ENCODE results near the gene IL1RAP.

DNA sequence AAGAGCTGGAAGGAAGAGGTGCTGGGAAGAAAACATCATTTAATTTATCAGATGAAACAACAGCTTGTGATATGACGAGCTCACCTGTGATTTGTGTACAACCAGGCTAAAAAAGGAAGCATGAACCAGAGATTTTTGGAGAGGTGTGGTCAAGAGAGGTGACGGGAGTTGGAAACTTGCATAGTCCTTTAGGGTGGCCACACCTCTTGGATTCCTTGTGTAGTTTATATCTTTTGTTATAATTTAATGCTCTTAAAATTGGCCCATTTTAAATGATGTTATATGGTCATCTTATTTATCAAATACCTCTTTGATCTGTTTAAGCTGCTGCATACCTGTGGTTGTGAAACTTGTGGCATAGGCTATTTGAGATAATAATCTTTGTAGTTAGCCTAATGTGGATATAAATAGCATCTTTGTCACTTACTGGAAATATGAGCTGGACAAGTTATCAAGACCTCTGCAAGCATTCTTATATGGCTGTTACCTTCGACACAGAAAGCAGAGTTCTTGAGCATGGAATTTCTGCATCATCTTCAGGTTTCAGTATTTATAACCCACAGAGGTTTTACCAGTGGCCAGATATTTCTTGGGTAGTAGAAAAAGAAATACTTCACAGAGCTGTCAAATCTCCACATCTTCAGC is 49.1 kb downstream of the IL1RAP start:
- TF ChIP-seq, protein P1, sequence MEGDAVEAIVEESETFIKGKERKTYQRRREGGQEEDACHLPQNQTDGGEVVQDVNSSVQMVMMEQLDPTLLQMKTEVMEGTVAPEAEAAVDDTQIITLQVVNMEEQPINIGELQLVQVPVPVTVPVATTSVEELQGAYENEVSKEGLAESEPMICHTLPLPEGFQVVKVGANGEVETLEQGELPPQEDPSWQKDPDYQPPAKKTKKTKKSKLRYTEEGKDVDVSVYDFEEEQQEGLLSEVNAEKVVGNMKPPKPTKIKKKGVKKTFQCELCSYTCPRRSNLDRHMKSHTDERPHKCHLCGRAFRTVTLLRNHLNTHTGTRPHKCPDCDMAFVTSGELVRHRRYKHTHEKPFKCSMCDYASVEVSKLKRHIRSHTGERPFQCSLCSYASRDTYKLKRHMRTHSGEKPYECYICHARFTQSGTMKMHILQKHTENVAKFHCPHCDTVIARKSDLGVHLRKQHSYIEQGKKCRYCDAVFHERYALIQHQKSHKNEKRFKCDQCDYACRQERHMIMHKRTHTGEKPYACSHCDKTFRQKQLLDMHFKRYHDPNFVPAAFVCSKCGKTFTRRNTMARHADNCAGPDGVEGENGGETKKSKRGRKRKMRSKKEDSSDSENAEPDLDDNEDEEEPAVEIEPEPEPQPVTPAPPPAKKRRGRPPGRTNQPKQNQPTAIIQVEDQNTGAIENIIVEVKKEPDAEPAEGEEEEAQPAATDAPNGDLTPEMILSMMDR (IDR thresholded peaks at IDR 0.05 in 8 of 11, conservative IDR thresholded peaks at IDR 0.05 in 3 of 11): no peak
- no peak for TF ChIP-seq POLR2AphosphoS5 (IDR thresholded peaks at IDR 0.05)

Measured in spleen (tissue), 7 donors.